AG04449 (cell line): ENCODE data around the gene NTSR1.

Experiments
- CTCF ChIA-PET: fragments of 350-600 bp; formaldehyde crosslinking; extraction: SDS; loops from one replicate; lab custom pipeline; 2021; ENCODE audit warnings: antibody characterized with exemption; lab: Yijun Ruan, JAX
- POLR2A ChIA-PET: fragments of 400-600, 350-600 bp; formaldehyde crosslinking; extraction: SDS; loops from one replicate; lab custom pipeline; 2020; ENCODE audit warnings: antibody characterized with exemption, inconsistent platforms; lab: Yijun Ruan, JAX
- DNase-seq: peaks from one replicate; pipeline ENCODE4 v3.0.0-alpha.2; 2010; ENCODE audit warnings: low read depth, low spot score
- H3K4me3 ChIP-seq: 2 replicates; pipeline ENCODE4 v1.5.1; 2011; ENCODE audit warnings: low read depth, mild to moderate bottlenecking, control low read depth, low read length
- CTCF ChIP-seq: IDR thresholded peaks from one replicate; pipeline ENCODE4 v1.5.1; 2011; ENCODE audit warnings: mild to moderate bottlenecking, moderate library complexity, low read length, control low read depth, inconsistent platforms; ENCODE audit not compliant: insufficient read depth; ENCODE audit errors: missing control alignments

NTSR1 gene

DNA sequence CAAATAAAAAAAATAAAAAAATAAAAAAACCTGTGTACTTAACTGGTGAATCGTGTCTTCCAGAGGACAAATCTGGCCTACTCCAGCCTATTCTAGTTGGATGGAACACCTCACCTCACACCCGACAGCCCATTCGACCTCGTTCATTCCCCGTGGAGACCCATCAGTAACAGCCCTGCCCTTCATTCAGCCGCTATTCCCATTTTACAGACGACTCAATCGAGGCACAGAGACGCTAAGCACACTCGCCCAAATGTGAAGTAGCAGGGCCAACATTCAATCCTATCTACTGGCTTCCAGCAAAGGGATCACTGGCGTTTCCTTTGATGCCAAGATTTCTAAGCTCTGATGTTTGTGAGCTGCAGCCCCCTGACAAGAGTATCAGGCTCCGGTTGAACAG lies 1.8 kb upstream of the NTSR1 start:
- CTCF ChIA-PET = interaction anchor here (1.2 to 6.4 kb wide), 3 partner anchors 21 to 85 kb away, joined by 3 to 52 read pairs (median 5); no protein-coding TSS in a partner anchor
- POLR2A ChIA-PET = no interaction called here
- no peak overlapping the region for H3K4me3 ChIP-seq
- no peak for TF ChIP-seq CTCF
- DNase-seq = no peak

- DNase-seq = no peak
- H3K4me3 ChIP-seq = no peak overlapping the region
- ChIA-PET POLR2A (no interaction called here), CTCF (interaction anchor here (1.2 to 6.4 kb wide), 3 partner anchors 21 to 84 kb away, joined by 3 to 52 read pairs (median 5); no protein-coding TSS in a partner anchor)
- TF ChIP-seq CTCF = no peak
Measured at GRCh38 chr20:62707276-62707920, 1.2 kb upstream of the NTSR1 start.

DNA sequence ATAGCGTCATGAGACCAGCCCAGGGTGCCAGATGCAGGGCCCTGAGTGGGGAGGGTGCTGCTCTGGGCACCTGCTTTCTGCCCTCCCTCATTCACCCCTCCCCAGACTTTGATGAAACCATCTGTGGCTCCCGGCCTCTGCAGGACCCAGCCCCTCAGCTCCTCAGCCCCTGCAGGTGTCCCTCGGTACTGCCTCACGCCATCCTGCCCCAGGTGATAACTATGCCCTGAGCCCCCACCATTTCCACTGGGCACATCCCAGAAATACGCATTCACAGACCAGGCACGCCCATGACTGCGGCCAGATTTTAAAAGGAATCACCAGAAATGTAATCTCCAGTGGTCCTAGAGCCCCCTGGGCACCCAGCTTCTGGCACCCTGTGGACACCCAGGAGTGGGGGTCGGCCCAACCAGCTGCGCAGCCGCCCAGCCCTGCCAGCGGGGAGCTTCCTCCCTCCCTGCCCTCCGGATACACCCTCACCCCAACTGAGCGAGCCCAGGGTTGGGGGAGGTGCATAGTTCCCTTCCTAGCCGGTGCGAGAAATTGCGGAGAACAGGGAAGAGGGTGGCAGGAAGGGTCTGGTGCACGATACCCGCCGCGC lies 615 bp upstream of the NTSR1 start:
- no peak overlapping the region for H3K4me3 ChIP-seq
- TF ChIP-seq CTCF = peak; percentile 13
- DNase-seq = no peak
- POLR2A ChIA-PET = no interaction called here
- CTCF ChIA-PET = interaction anchor here (0.9 to 1.2 kb wide), 2 partner anchors 14 to 39 kb away, joined by 3 read pairs; no protein-coding TSS in a partner anchor

- CTCF ChIA-PET = interaction anchor here (1.1 to 1.2 kb wide), 3 partner anchors 10 to 99 kb away, joined by 3 read pairs; no protein-coding TSS in a partner anchor
- TF ChIP-seq CTCF = no peak
- no peak for DNase-seq
- POLR2A ChIA-PET = no interaction called here
- no peak overlapping the region for H3K4me3 ChIP-seq
Measured at GRCh38 chr20:62709537-62709905, 885 bp downstream of the NTSR1 start.

GRCh38 chr20:62710221-62710885 lies 1.7 kb downstream of the NTSR1 start:
- CTCF ChIA-PET = interaction anchor here (1.2 kb wide), 1 partner anchor 9 kb away, joined by 3 read pairs; no protein-coding TSS in a partner anchor
- TF ChIP-seq CTCF = no peak

DNA sequence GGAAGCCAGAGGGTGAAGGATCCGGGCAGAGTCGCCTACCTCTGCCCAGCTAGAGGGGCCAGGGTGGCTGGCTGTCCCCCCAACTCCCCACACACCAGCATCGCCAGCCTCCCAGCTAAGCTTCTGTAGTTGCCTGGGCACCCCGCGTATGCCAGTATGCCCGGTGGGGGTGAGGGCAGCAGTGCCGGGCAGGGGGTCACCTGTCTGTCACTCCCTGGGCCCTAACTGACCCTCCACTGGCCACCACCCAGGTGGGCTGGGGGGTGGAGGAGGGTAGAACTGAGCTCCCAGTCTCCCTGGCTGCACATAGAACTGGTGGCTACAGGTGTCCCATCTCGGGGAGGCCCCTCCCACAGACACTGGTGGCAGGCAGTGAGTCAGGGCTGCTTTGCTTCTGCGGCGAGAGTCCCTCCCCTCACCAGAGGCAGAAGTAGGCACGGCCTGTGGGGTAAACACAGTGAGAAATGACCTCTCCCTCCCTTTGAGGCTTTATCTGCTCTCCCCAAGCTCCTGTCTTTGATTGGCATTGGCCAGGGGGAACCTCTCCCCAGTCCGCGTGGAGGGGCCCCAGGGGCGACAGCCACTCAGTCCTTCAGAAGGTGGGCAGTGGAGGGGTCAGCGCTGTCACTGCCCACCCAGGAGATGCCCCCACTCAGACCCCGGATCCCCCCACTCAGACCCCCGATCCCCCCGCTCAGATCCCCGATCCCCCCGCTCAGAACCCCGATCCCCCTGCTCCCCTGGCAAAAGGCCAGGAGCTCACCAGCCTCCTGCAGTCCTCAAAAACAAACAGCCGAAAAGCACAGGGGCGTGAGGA lies 2.5 kb downstream of the NTSR1 start:
- TF ChIP-seq CTCF = no peak
- CTCF ChIA-PET = no interaction called here
- no peak for DNase-seq
- POLR2A ChIA-PET = no interaction called here
- H3K4me3 ChIP-seq = no peak overlapping the region

More at GRCh38 chr20:62710221-62710885, 1.7 kb downstream of the NTSR1 start:
- POLR2A ChIA-PET = no interaction called here
- DNase-seq = no peak
- no peak overlapping the region for H3K4me3 ChIP-seq
